K562 (cell line): Measurements from ENCODE around the gene BIRC3. TPM values are rescaled to one million over a fixed set of nuclear protein-coding genes. Genes with fewer than 3 reads are reported as not detected.

Source experiments
- ATAC-seq: fragments of 200-7000 bp; cut with Tn5 transposase; 3 replicates; pipeline ENCODE4 v1.9.1; 2020; ENCODE audit warnings: moderate library complexity
- BruUV-seq: library from RNA; stranded (reverse); fragments of 400-500 nt; replicated peaks from 2 replicates; lab custom pipeline; 2021; lab: Mats Ljungman, UMichigan
- CTCF ChIA-PET: fragments of 300-600 bp; formaldehyde crosslinking; extraction: SDS; loops from one replicate; lab custom pipeline; 2021; ENCODE audit warnings: low intra/inter-chr PET ratio; lab: Yijun Ruan, JAX
- POLR2A ChIA-PET: fragments of 300-600, 350-650 bp; sonication (Branson Sonifier 250); formaldehyde crosslinking; extraction: SDS; loops from one replicate; lab custom pipeline; 2021; ENCODE audit warnings: antibody characterized with exemption, inconsistent platforms; lab: Yijun Ruan, JAX
- DNase-seq, 4 experiments: peaks; one replicate each; pipeline versions ENCODE4 v3.0.0 to v3.0.0-alpha.2; 2011 to 2018; ENCODE audit warnings: low spot score in 3 of 4, mixed read lengths in 3 of 4; ENCODE audit errors: extremely low read depth in 1 of 4
- FAIRE-seq: peaks from 2 replicates; lab custom pipeline; 2011; peaks lifted over from hg19 to GRCh38; lab: Jason Lieb, UNC
- H2AFZ ChIP-seq: 2 replicates; pipeline ENCODE4 v1.6.0; 2011; ENCODE audit warnings: low read depth, low read length, control low read depth, inconsistent platforms
- H3K27ac ChIP-seq: fragments of 200-600 bp; 3 replicates; pipeline ENCODE4 v1.8.0; 2011; ENCODE audit warnings: low read depth, mild to moderate bottlenecking, control low read depth, inconsistent platforms, low read length, moderate library complexity, mixed read lengths; ENCODE audit errors: extremely low read depth
- H3K27me3 ChIP-seq, 2 experiments: fragments of 300-600 bp in 1 of 2; 2 replicates in 1 of 2; 3 replicates in 1 of 2; pipeline versions ENCODE4 v1.6.0 to v1.8.0; 2011; ENCODE audit warnings: inconsistent platforms in 2 of 2, low read length in 2 of 2, mild to moderate bottlenecking in 1 of 2, mixed read lengths in 1 of 2, moderate library complexity in 1 of 2; ENCODE audit not compliant: control insufficient read depth in 2 of 2, insufficient read depth in 2 of 2
- H3K36me3 ChIP-seq: fragments of 300-600 bp; 3 replicates; pipeline ENCODE4 v1.8.0; 2011; ENCODE audit warnings: mild to moderate bottlenecking, low read length, inconsistent platforms; ENCODE audit not compliant: control insufficient read depth, insufficient read depth
- H3K4me1 ChIP-seq, 2 experiments: fragments of 200-600 bp in 1 of 2; replicated peaks in 1 of 2; 2 replicates in 1 of 2; 3 replicates in 1 of 2; pipeline versions ENCODE4 v1.5.1 to v1.8.0; 2011; ENCODE audit warnings: inconsistent platforms in 2 of 2, low read length in 2 of 2, mild to moderate bottlenecking in 1 of 2, mixed read lengths in 1 of 2, moderate library complexity in 1 of 2; ENCODE audit not compliant: control insufficient read depth in 2 of 2, insufficient read depth in 2 of 2
- H3K4me2 ChIP-seq: 2 replicates; pipeline ENCODE4 v1.6.1; 2011; ENCODE audit warnings: low read length, control low read depth, inconsistent platforms, mixed read lengths; ENCODE audit not compliant: insufficient read depth
- H3K4me3 ChIP-seq: fragments of 200-600 bp; sonication (generic), shearing (Covaris generic); 2 replicates; pipeline ENCODE4 v1.5.1; 2016; ENCODE audit warnings: control low read depth, inconsistent platforms
- H3K79me2 ChIP-seq: fragments of 200-600 bp; 3 replicates; pipeline ENCODE4 v1.8.0; 2011; ENCODE audit warnings: low read length, inconsistent platforms; ENCODE audit not compliant: control insufficient read depth, insufficient read depth
- H3K9ac ChIP-seq, 2 experiments: 2 replicates each; pipeline versions ENCODE4 v1.6.0 to v1.6.1; 2011; ENCODE audit warnings: low read depth in 2 of 2, low read length in 2 of 2, control low read depth in 1 of 2, inconsistent platforms in 1 of 2, mild to moderate bottlenecking in 1 of 2, mixed read lengths in 1 of 2; ENCODE audit not compliant: insufficient read depth in 1 of 2
- H3K9me1 ChIP-seq: one replicate; pipeline ENCODE4 v1.6.0; 2011; ENCODE audit warnings: inconsistent platforms, mild to moderate bottlenecking, low read length, moderate library complexity; ENCODE audit not compliant: control insufficient read depth, insufficient read depth
- H3K9me3 ChIP-seq: replicated peaks from 2 replicates; pipeline ENCODE4 v1.5.1; 2011; ENCODE audit warnings: low read depth, low read length, inconsistent platforms; ENCODE audit not compliant: control insufficient read depth, insufficient read depth
- H4K20me1 ChIP-seq: replicated peaks from 2 replicates; pipeline ENCODE4 v1.6.1; 2011; ENCODE audit warnings: low read length, inconsistent platforms, mixed read lengths; ENCODE audit not compliant: control insufficient read depth, insufficient read depth
- ELF1 ChIP-seq: fragments of 200-800 bp; sonication (Bioruptor generic); IDR thresholded peaks from 2 replicates; pipeline ENCODE4 v1.6.1; 2016; ENCODE audit warnings: missing genetic modification characterization, missing compliant biosample characterization
- EWSR1 ChIP-seq: fragments of 450-650 bp; IDR thresholded peaks from 2 replicates; pipeline ENCODE4 v1.6.1; 2018; ENCODE audit warnings: borderline replicate concordance, mild to moderate bottlenecking, low read depth, moderate library complexity; ENCODE audit not compliant: partially characterized antibody
- FOXJ3 ChIP-seq: sonication (generic); formaldehyde crosslinking; IDR thresholded peaks from 2 replicates; pipeline ENCODE4 v1.4.0; 2020; ENCODE audit warnings: mild to moderate bottlenecking, missing genetic modification reagents
- IRF2 ChIP-seq: sonication (generic); formaldehyde crosslinking; IDR thresholded peaks from 2 replicates; pipeline ENCODE4 v1.8.1; 2022; ENCODE audit warnings: mild to moderate bottlenecking, missing genetic modification reagents
- KAT2B ChIP-seq: IDR thresholded peaks from one replicate; pipeline ENCODE4 v1.6.1; 2012; ENCODE audit warnings: low read depth, mild to moderate bottlenecking, control low read depth, inconsistent platforms, low read length, moderate library complexity
- RBM34 ChIP-seq: fragments of 200-400 bp; formaldehyde crosslinking; IDR thresholded peaks from 2 replicates; pipeline ENCODE4 v1.6.1; 2018; ENCODE audit warnings: low read length, borderline replicate concordance; ENCODE audit not compliant: insufficient read depth
- RFX7 ChIP-seq: fragments of 250-450 bp; sonication (Bioruptor Pico); IDR thresholded peaks from 2 replicates; pipeline ENCODE4 v1.5.1; 2021; ENCODE audit warnings: mild to moderate bottlenecking
- ZNF253 ChIP-seq: fragments of 250-450 bp; sonication (Bioruptor Pico); conservative IDR thresholded peaks from 2 replicates; pipeline ENCODE4 v1.6.1; 2021; ENCODE audit warnings: mild to moderate bottlenecking
- ZNF311 ChIP-seq: fragments of 250-450 bp; sonication (Bioruptor Pico); IDR thresholded peaks from 2 replicates; pipeline ENCODE4 v1.4.0; 2020; ENCODE audit warnings: mild to moderate bottlenecking, moderate library complexity
- WGBS: fragments of 100-300 bp; shearing (Covaris generic); methylation state at CpG from one replicate; pipeline ENCODE4 v1.1.6; 2016; ENCODE audit warnings: low coverage, mixed read lengths; ENCODE audit not compliant: insufficient coverage; ENCODE audit errors: missing lambda C conversion rate; 5-methylcytosine and 5-hydroxymethylcytosine counted together
- in situ Hi-C: fragments of 300-500 bp; cut with MboI; formaldehyde crosslinking; loops from 4 replicates; pipeline ENCODE4 v1.15.0; 2018; ENCODE audit warnings: inconsistent platforms, mixed read lengths
- intact Hi-C: fragments of 100-400 bp; cut with micrococcal nuclease; formaldehyde crosslinking; loops from 2 replicates; pipeline ENCODE4 v1.14.2; 2022
- polyA plus RNA-seq, 8 experiments: library from polyadenylated mRNA; depleted of rRNA in 4 of 8; stranded (reverse) in 5 of 8; unstranded in 3 of 8; fragments of >200 nt; fragmentation: Nextera tagmentation in 2 of 8; fragmentation: Illumina TruSeq in 1 of 8; extraction: Ambion mirVana in 2 of 8; extraction: Trizol in 1 of 8; gene quantifications; 2 replicates each; pipeline versions ENCODE4 v1.2.1 to v1.2.3, GENCODE V29; 2011 to 2014; ENCODE audit warnings: inconsistent platforms in 1 of 8, missing spikeins in 1 of 8
- total RNA-seq, 7 experiments: library from RNA; depleted of rRNA in 6 of 7; stranded (reverse); fragments of >200 nt in 6 of 7; fragmentation: Illumina TruSeq in 2 of 7; extraction: Trizol in 2 of 7; gene quantifications; 2 replicates each; pipeline versions ENCODE4 v1.2.1 to v1.2.3, GENCODE V29; 2011 to 2021; ENCODE audit warnings: low replicate concordance in 1 of 7
- TF ChIP-seq, protein P1 (sequence below): fragments of 250-450 bp; sonication (Bioruptor Pico); IDR thresholded peaks from 2 replicates; pipeline ENCODE4 v1.4.0; 2020
- TF ChIP-seq, protein P2 (sequence below): fragments of 450-650 bp; IDR thresholded peaks from 2 replicates; pipeline ENCODE4 v1.6.1; 2016; ENCODE audit warnings: antibody characterized with exemption
- TF ChIP-seq, protein P3 (sequence below), 2 experiments: fragments of 250-450 bp in 1 of 2; fragments of 450-650 bp in 1 of 2; sonication (Bioruptor Pico) in 1 of 2; IDR thresholded peaks; 2 replicates each; pipeline versions ENCODE4 v1.6.1 to v1.8.0; 2016 to 2021; ENCODE audit warnings: mild to moderate bottlenecking in 2 of 2, moderate library complexity in 2 of 2, missing compliant biosample characterization in 1 of 2, missing genetic modification characterization in 1 of 2
- TF ChIP-seq, protein P4 (sequence below): sonication (generic); formaldehyde crosslinking; IDR thresholded peaks from 2 replicates; pipeline ENCODE4 v1.8.0; 2022; ENCODE audit warnings: mild to moderate bottlenecking, missing genetic modification reagents
- TF ChIP-seq, protein P5 (sequence below): sonication (generic); formaldehyde crosslinking; IDR thresholded peaks from 2 replicates; pipeline ENCODE4 v1.8.0; 2023; ENCODE audit warnings: missing genetic modification reagents, mild to moderate bottlenecking, borderline replicate concordance

BIRC3 gene
- total and polyA plus RNA-seq, 9 of the 15 experiments (the other 6 are each of a cell fraction or from before 2014, with no cell fraction given), result 0.08 to 0.42 (median 0.18) TPM

DNA sequence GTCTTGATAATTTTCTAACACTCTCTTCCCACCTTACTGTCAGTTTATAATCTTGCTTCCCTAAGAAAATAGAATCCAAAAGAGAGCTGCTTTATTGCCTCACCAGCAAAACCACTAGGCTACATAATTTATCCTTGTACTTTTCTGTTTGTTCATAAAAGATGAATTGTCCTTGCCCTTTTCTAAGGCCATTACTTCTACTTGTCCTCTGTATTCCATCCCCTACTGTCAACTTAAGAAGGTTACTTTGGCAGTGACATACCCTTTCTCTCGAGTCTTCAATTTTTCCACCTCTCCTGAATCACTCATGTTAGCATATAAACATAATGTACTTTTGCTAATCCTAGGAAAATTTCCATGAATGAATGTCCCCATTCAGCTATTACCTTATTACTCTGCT is 47.7 kb downstream of the BIRC3 start:
- H3K9me3 ChIP-seq, result no peaks in the 10 kb centered on the region
- FAIRE-seq (no peak), ATAC-seq (no peak), DNase-seq (no peak)
- no peaks in the 10 kb centered on the region for H3K4me1 ChIP-seq
- H3K9ac ChIP-seq, result no peak overlapping the region
- H3K4me2 ChIP-seq, result no peak overlapping the region
- H3K4me3 ChIP-seq, result no peak overlapping the region
- peaks cover 71% of the 10 kb centered on the region for H3K36me3 ChIP-seq
- no peaks in the 10 kb centered on the region for H3K9me1 ChIP-seq
- ChIA-PET CTCF (no interaction called here), POLR2A (no interaction called here)
- WGBS, result 69% methylated on average over 1 of the region's 1 CpG
- no peaks in the 10 kb centered on the region for H3K27me3 ChIP-seq
- no peak overlapping the region for H3K27ac ChIP-seq
- H2AFZ ChIP-seq, result no peak overlapping the region
- H3K79me2 ChIP-seq, result no peaks in the 10 kb centered on the region
- in situ Hi-C loops (no loop called here), intact Hi-C loops (no loop called here)
- TF ChIP-seq RBM34, result no peak
- TF ChIP-seq, protein P1, sequence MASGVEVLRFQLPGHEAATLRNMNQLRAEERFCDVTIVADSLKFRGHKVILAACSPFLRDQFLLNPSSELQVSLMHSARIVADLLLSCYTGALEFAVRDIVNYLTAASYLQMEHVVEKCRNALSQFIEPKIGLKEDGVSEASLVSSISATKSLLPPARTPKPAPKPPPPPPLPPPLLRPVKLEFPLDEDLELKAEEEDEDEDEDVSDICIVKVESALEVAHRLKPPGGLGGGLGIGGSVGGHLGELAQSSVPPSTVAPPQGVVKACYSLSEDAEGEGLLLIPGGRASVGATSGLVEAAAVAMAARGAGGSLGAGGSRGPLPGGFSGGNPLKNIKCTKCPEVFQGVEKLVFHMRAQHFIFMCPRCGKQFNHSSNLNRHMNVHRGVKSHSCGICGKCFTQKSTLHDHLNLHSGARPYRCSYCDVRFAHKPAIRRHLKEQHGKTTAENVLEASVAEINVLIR (CRISPR knock-in tag), result no peak
- no peak for TF ChIP-seq FOXJ3 (CRISPR knock-in tag)
- TF ChIP-seq ZNF311 (CRISPR knock-in tag), result no peak
- TF ChIP-seq IRF2 (CRISPR knock-in tag), result no peak
- TF ChIP-seq RFX7 (CRISPR knock-in tag), result no peak
- TF ChIP-seq, protein P2, sequence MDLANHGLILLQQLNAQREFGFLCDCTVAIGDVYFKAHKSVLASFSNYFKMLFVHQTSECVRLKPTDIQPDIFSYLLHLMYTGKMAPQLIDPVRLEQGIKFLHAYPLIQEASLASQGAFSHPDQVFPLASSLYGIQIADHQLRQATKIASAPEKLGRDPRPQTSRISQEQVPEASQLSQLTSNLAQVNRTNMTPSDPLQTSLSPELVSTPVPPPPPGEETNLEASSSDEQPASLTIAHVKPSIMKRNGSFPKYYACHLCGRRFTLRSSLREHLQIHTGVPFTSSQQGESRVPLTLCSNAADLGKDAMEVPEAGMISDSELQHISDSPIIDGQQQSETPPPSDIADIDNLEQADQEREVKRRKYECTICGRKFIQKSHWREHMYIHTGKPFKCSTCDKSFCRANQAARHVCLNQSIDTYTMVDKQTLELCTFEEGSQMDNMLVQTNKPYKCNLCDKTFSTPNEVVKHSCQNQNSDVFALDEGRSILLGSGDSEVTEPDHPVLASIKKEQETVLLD, result no peak
- no peak for TF ChIP-seq ZNF253 (CRISPR knock-in tag)
- no peak for TF ChIP-seq KAT2B
- TF ChIP-seq, protein P3, sequence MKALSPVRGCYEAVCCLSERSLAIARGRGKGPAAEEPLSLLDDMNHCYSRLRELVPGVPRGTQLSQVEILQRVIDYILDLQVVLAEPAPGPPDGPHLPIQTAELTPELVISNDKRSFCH (CRISPR knock-in tag; IDR thresholded peaks at IDR 0.05), result no peak
- TF ChIP-seq, protein P3 (tag; IDR thresholded peaks at IDR 0.05), result no peak
- TF ChIP-seq, protein P4, sequence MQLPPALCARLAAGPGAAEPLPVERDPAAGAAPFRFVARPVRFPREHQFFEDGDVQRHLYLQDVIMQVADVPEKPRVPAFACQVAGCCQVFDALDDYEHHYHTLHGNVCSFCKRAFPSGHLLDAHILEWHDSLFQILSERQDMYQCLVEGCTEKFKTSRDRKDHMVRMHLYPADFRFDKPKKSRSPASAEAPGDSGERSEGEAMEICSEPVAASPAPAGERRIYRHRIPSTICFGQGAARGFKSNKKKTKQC (CRISPR knock-in tag), result no peak
- no peak for TF ChIP-seq ELF1 (tag)
- no peak for TF ChIP-seq EWSR1
- TF ChIP-seq, protein P5, sequence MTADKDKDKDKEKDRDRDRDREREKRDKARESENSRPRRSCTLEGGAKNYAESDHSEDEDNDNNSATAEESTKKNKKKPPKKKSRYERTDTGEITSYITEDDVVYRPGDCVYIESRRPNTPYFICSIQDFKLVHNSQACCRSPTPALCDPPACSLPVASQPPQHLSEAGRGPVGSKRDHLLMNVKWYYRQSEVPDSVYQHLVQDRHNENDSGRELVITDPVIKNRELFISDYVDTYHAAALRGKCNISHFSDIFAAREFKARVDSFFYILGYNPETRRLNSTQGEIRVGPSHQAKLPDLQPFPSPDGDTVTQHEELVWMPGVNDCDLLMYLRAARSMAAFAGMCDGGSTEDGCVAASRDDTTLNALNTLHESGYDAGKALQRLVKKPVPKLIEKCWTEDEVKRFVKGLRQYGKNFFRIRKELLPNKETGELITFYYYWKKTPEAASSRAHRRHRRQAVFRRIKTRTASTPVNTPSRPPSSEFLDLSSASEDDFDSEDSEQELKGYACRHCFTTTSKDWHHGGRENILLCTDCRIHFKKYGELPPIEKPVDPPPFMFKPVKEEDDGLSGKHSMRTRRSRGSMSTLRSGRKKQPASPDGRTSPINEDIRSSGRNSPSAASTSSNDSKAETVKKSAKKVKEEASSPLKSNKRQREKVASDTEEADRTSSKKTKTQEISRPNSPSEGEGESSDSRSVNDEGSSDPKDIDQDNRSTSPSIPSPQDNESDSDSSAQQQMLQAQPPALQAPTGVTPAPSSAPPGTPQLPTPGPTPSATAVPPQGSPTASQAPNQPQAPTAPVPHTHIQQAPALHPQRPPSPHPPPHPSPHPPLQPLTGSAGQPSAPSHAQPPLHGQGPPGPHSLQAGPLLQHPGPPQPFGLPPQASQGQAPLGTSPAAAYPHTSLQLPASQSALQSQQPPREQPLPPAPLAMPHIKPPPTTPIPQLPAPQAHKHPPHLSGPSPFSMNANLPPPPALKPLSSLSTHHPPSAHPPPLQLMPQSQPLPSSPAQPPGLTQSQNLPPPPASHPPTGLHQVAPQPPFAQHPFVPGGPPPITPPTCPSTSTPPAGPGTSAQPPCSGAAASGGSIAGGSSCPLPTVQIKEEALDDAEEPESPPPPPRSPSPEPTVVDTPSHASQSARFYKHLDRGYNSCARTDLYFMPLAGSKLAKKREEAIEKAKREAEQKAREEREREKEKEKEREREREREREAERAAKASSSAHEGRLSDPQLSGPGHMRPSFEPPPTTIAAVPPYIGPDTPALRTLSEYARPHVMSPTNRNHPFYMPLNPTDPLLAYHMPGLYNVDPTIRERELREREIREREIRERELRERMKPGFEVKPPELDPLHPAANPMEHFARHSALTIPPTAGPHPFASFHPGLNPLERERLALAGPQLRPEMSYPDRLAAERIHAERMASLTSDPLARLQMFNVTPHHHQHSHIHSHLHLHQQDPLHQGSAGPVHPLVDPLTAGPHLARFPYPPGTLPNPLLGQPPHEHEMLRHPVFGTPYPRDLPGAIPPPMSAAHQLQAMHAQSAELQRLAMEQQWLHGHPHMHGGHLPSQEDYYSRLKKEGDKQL (CRISPR knock-in tag), result no peak
- BruUV-seq, result no TSS peak
- H4K20me1 ChIP-seq, result no peaks in the 10 kb centered on the region
